HepG2 (cell line): ENCODE data around the gene DHRS4L2. TPM values are rescaled to one million over a fixed set of nuclear protein-coding genes. Genes with fewer than 3 reads are reported as not detected.

ENCODE experiments used
- CBX1 ChIP-seq: IDR thresholded peaks from one replicate; pipeline ENCODE4 v1.6.1; 2016; ENCODE audit warnings: antibody characterized with exemption, low read depth
- DPF2 ChIP-seq: sonication (generic); formaldehyde crosslinking; IDR thresholded peaks from 2 replicates; pipeline ENCODE4 v1.4.0; 2020; ENCODE audit warnings: mild to moderate bottlenecking, low read depth, missing genetic modification reagents, borderline replicate concordance
- ELF1 ChIP-seq: sonication (generic); formaldehyde crosslinking; IDR thresholded peaks from 2 replicates; pipeline ENCODE4 v1.4.0; 2020; ENCODE audit warnings: missing genetic modification reagents
- FOSL2 ChIP-seq: sonication (generic); formaldehyde crosslinking; IDR thresholded peaks from 2 replicates; pipeline ENCODE4 v1.4.0; 2020; ENCODE audit warnings: missing genetic modification reagents
- LRRFIP1 ChIP-seq: sonication (generic); formaldehyde crosslinking; conservative IDR thresholded peaks from 2 replicates; pipeline ENCODE4 v1.4.0; 2020; ENCODE audit warnings: missing genetic modification reagents
- MTF1 ChIP-seq: sonication (generic); formaldehyde crosslinking; IDR thresholded peaks from 2 replicates; pipeline ENCODE4 v1.5.0; 2020; ENCODE audit warnings: missing genetic modification reagents
- NFATC3 ChIP-seq: sonication (generic); formaldehyde crosslinking; IDR thresholded peaks from 2 replicates; pipeline ENCODE4 v1.5.1; 2020; ENCODE audit warnings: mild to moderate bottlenecking, missing genetic modification reagents
- NR0B2 ChIP-seq: sonication (generic); formaldehyde crosslinking; IDR thresholded peaks from 2 replicates; pipeline ENCODE4 v1.4.0; 2020; ENCODE audit warnings: mild to moderate bottlenecking, missing genetic modification reagents
- RAD51 ChIP-seq: fragments of 450-650 bp; IDR thresholded peaks from 2 replicates; pipeline ENCODE4 v1.6.1; 2016; ENCODE audit warnings: borderline replicate concordance
- RBFOX2 ChIP-seq: fragments of 200-400 bp; formaldehyde crosslinking; IDR thresholded peaks from 2 replicates; pipeline ENCODE4 v1.6.1; 2017; ENCODE audit warnings: low read depth, mild to moderate bottlenecking, low read length
- SYNCRIP ChIP-seq: fragments of 200-400 bp; formaldehyde crosslinking; IDR thresholded peaks from 2 replicates; pipeline ENCODE4 v1.6.1; 2018; ENCODE audit warnings: mild to moderate bottlenecking, low read depth, low read length; ENCODE audit not compliant: insufficient read depth
- TFAP4 ChIP-seq: sonication (generic); IDR thresholded peaks from 2 replicates; pipeline ENCODE4 v1.6.1; 2016; ENCODE audit warnings: low read depth, borderline replicate concordance
- USF2 ChIP-seq, 2 experiments: sonication (generic) in 1 of 2; formaldehyde crosslinking in 1 of 2; IDR thresholded peaks; 2 replicates each; pipeline versions ENCODE4 v1.5.1 to v1.6.1; 2011 to 2020; ENCODE audit warnings: borderline replicate concordance in 1 of 2, low read depth in 1 of 2, low read length in 1 of 2, mild to moderate bottlenecking in 1 of 2, missing genetic modification reagents in 1 of 2, moderate library complexity in 1 of 2
- ZBTB3 ChIP-seq: sonication (generic); formaldehyde crosslinking; IDR thresholded peaks from 2 replicates; pipeline ENCODE4 v1.4.0; 2020; ENCODE audit warnings: low read depth, mild to moderate bottlenecking, moderate library complexity, missing genetic modification reagents, borderline replicate concordance
- ZC3H13 ChIP-seq: sonication (generic); formaldehyde crosslinking; IDR thresholded peaks from 2 replicates; pipeline ENCODE4 v1.8.1; 2023; ENCODE audit warnings: mild to moderate bottlenecking, missing genetic modification reagents, moderate library complexity
- ZFP62 ChIP-seq: sonication (generic); formaldehyde crosslinking; IDR thresholded peaks from 2 replicates; pipeline ENCODE4 v1.4.0; 2020; ENCODE audit warnings: missing genetic modification reagents
- ZNF207 ChIP-seq: fragments of 450-650 bp; IDR thresholded peaks from 2 replicates; pipeline ENCODE4 v1.6.1; 2016; ENCODE audit warnings: antibody characterized with exemption, borderline replicate concordance
- ZNF317 ChIP-seq: sonication (generic); formaldehyde crosslinking; IDR thresholded peaks from 2 replicates; pipeline ENCODE4 v1.5.0; 2020; ENCODE audit warnings: mild to moderate bottlenecking, missing genetic modification reagents
- ZNF326 ChIP-seq: sonication (generic); formaldehyde crosslinking; IDR thresholded peaks from 2 replicates; pipeline ENCODE4 v1.4.0; 2020; ENCODE audit warnings: missing genetic modification reagents, borderline replicate concordance
- ZNF713 ChIP-seq: sonication (generic); formaldehyde crosslinking; IDR thresholded peaks from 2 replicates; pipeline ENCODE4 v1.4.0; 2020; ENCODE audit warnings: mild to moderate bottlenecking, missing genetic modification reagents
- polyA plus RNA-seq, 8 experiments: library from polyadenylated mRNA; depleted of rRNA in 3 of 8; stranded (reverse) in 7 of 8; unstranded in 1 of 8; fragments of >200 nt; fragmentation: Illumina TruSeq in 4 of 8; extraction: Trizol in 4 of 8; gene quantifications; 2 replicates each; pipeline versions ENCODE4 v1.2.1 to v1.2.3, GENCODE V29; 2011 to 2016; ENCODE audit warnings: low read depth in 4 of 8, missing spikeins in 1 of 8, mixed read lengths in 1 of 8; ENCODE audit not compliant: insufficient read depth in 1 of 8
- total RNA-seq, 5 experiments: library from RNA; depleted of rRNA; stranded (reverse); fragments of >200 nt; fragmentation: Illumina TruSeq; extraction: Trizol; gene quantifications; 2 replicates each; pipeline ENCODE4 v1.2.3, GENCODE V29; 2016; ENCODE audit warnings: low read depth in 1 of 5
- TF ChIP-seq, protein P1 (sequence below): sonication (generic); formaldehyde crosslinking; IDR thresholded peaks from 2 replicates; pipeline ENCODE4 v1.4.0; 2020; ENCODE audit warnings: mild to moderate bottlenecking, missing genetic modification reagents

Gene DHRS4L2
- total and polyA plus RNA-seq, 2 of the 13 experiments (the other 11 are each of a cell fraction or from before 2014, with no cell fraction given), result 24.7 to 38.2 TPM

GRCh38 chr14:24032727-24033418 is 44.1 kb downstream of the DHRS4L2 start (continued):
- TF ChIP-seq CBX1 (no peak), ZNF713 (no peak), MTF1 (CRISPR knock-in tag) (no peak), NR0B2 (CRISPR knock-in tag) (no peak; the same call in 1 of the 2 replicates), SYNCRIP (no peak), ZNF207 (no peak), RAD51 (0 out of 2 replicates have a peak, but pooled peaks have one; percentile 9), DPF2 (CRISPR knock-in tag) (no peak), LRRFIP1 (CRISPR knock-in tag) (no peak), NFATC3 (CRISPR knock-in tag) (no peak), FOSL2 (CRISPR knock-in tag) (peak; percentile 99), ZNF317 (CRISPR knock-in tag) (0 out of 2 replicates have a peak, but pooled peaks have one; percentile 14), ELF1 (CRISPR knock-in tag) (no peak), ZC3H13 (no peak), ZFP62 (CRISPR knock-in tag) (no peak), RBFOX2 (no peak), TFAP4 (peak; percentile 11; the same call in 1 of the 2 replicates), ZNF326 (CRISPR knock-in tag) (no peak), ZBTB3 (no peak), USF2 (IDR thresholded peaks at IDR 0.05; ENCODE audit: low read depth, low read length) (no peak), USF2 (CRISPR knock-in tag; IDR thresholded peaks at IDR 0.05; ENCODE audit: borderline replicate concordance) (0 out of 2 replicates have a peak, but pooled peaks have one; percentile 16)
- TF ChIP-seq, protein P1, sequence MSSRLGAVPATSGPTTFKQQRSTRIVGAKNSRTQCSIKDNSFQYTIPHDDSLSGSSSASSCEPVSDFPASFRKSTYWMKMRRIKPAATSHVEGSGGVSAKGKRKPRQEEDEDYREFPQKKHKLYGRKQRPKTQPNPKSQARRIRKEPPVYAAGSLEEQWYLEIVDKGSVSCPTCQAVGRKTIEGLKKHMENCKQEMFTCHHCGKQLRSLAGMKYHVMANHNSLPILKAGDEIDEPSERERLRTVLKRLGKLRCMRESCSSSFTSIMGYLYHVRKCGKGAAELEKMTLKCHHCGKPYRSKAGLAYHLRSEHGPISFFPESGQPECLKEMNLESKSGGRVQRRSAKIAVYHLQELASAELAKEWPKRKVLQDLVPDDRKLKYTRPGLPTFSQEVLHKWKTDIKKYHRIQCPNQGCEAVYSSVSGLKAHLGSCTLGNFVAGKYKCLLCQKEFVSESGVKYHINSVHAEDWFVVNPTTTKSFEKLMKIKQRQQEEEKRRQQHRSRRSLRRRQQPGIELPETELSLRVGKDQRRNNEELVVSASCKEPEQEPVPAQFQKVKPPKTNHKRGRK, result no peak
